ENCODE measurements around the gene C19orf38.
A peak's percentile ranks its signal among the peaks of the same experiment; 100 is the strongest.

DNA sequence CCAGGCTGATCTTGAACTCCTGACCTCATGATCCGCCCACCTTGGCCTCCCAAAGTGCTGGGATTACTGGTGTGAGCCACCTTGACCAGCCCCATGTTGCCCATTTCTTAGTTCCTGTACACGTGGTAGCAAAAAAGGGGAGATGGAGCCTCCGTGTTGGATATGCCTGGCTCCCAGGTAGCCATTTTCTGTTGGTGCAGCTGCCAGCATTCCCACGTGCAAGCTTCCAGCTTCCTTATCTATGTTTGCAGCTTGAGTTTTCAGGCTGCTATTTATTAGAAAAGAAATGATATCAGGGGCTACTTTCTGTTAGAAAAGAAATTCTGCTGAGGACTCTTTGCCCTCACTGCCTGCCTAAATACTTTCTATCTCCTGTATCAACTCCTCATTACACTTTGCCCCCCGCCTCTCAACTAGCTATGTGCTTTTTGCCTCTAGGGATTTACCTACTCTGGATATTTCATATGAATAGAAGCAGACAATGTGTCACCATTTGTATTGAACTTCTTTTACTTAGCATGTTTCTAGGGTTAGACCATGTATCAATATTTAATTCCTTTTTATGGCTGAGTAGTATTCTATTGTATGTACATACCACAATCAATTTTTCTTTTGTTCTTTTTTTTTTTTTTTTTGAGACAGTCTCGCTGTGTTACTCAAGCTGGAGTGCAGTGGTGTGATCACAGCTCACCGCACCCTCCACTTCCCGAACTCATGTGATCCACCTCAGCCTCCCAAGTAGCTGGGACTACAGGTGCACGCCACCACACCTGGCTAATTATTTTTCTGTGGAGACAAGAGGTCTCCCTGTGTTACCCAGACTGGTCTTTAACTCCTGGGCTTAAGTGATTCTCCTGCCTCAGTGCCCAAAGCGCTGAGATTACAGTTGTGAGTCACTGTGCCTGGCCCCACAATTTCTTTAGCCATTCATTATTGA, 8.8 kb upstream of the C19orf38 start:
- TF ChIP-seq TBP (optimal IDR thresholded peaks at IDR 0.05; ENCODE audit: low read depth, low read length) (no peak), NCOA1 (IDR thresholded peaks at IDR 0.05; ENCODE audit: low read depth) (no peak), BRF2 (IDR thresholded peaks at IDR 0.05; ENCODE audit: borderline replicate concordance, insufficient read depth, insufficient read length) (no peak), ZNF785 (CRISPR knock-in tag; IDR thresholded peaks at IDR 0.05) (no peak), ZFP36 (IDR thresholded peaks at IDR 0.05; ENCODE audit: low read depth, low read length, partially characterized antibody) (no peak), CTCF (IDR thresholded peaks at IDR 0.05 in 2 of 3, conservative IDR thresholded peaks at IDR 0.05 in 1 of 3; ENCODE audit: insufficient read depth in 2 of 3, low read depth in 1 of 3, low read length in 3 of 3) (no peak), KLF10 (CRISPR knock-in tag; IDR thresholded peaks at IDR 0.05) (no peak), PBX2 (CRISPR knock-in tag; IDR thresholded peaks at IDR 0.05; ENCODE audit: low read depth) (no peak), PBX2 (tag; conservative IDR thresholded peaks at IDR 0.05; ENCODE audit: low read depth) (no peak), ADNP (tag; IDR thresholded peaks at IDR 0.05) (peak; percentile 91), FOXM1 (IDR thresholded peaks at IDR 0.05; ENCODE audit: low read depth) (no peak), FOXM1 (CRISPR knock-in tag; IDR thresholded peaks at IDR 0.05; ENCODE audit: low read depth) (no peak)
- TF ChIP-seq, protein P1, sequence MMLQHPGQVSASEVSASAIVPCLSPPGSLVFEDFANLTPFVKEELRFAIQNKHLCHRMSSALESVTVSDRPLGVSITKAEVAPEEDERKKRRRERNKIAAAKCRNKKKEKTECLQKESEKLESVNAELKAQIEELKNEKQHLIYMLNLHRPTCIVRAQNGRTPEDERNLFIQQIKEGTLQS (IDR thresholded peaks at IDR 0.05), result no peak
- TF ChIP-seq, protein P1 (CRISPR knock-in tag; conservative IDR thresholded peaks at IDR 0.05), result no peak
- TF ChIP-seq, protein P2, sequence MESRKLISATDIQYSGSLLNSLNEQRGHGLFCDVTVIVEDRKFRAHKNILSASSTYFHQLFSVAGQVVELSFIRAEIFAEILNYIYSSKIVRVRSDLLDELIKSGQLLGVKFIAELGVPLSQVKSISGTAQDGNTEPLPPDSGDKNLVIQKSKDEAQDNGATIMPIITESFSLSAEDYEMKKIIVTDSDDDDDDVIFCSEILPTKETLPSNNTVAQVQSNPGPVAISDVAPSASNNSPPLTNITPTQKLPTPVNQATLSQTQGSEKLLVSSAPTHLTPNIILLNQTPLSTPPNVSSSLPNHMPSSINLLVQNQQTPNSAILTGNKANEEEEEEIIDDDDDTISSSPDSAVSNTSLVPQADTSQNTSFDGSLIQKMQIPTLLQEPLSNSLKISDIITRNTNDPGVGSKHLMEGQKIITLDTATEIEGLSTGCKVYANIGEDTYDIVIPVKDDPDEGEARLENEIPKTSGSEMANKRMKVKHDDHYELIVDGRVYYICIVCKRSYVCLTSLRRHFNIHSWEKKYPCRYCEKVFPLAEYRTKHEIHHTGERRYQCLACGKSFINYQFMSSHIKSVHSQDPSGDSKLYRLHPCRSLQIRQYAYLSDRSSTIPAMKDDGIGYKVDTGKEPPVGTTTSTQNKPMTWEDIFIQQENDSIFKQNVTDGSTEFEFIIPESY (CRISPR knock-in tag; IDR thresholded peaks at IDR 0.05), result no peak
- TF ChIP-seq, protein P3, sequence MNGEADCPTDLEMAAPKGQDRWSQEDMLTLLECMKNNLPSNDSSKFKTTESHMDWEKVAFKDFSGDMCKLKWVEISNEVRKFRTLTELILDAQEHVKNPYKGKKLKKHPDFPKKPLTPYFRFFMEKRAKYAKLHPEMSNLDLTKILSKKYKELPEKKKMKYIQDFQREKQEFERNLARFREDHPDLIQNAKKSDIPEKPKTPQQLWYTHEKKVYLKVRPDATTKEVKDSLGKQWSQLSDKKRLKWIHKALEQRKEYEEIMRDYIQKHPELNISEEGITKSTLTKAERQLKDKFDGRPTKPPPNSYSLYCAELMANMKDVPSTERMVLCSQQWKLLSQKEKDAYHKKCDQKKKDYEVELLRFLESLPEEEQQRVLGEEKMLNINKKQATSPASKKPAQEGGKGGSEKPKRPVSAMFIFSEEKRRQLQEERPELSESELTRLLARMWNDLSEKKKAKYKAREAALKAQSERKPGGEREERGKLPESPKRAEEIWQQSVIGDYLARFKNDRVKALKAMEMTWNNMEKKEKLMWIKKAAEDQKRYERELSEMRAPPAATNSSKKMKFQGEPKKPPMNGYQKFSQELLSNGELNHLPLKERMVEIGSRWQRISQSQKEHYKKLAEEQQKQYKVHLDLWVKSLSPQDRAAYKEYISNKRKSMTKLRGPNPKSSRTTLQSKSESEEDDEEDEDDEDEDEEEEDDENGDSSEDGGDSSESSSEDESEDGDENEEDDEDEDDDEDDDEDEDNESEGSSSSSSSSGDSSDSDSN (IDR thresholded peaks at IDR 0.05; ENCODE audit: borderline replicate concordance in 1 of 2, low read depth in 2 of 2, low read length in 2 of 2), result no peak

All from K562 (cell line).